Loucy (cell line): Measurements from ENCODE around the gene IP6K3.

Experiments
- CTCF ChIP-seq: fragments of 200-600 bp; sonication (generic); conservative IDR thresholded peaks from 2 replicates; pipeline ENCODE4 v1.5.1; 2014; ENCODE audit warnings: mild to moderate bottlenecking, antibody characterized with exemption, low read length
- EZH2phosphoT487 ChIP-seq: fragments of 200-600 bp; IDR thresholded peaks from 2 replicates; pipeline ENCODE4 v1.6.1; 2018; ENCODE audit warnings: antibody characterized with exemption, mild to moderate bottlenecking, moderate library complexity, borderline replicate concordance

GRCh38 chr6:33769248-33769821 lies 22.6 kb upstream of the IP6K3 start:
- TF ChIP-seq CTCF (no peak), EZH2phosphoT487 (no peak)
